ENCODE data around the gene MACROH2A1. TPM values are rescaled to one million over a fixed set of nuclear protein-coding genes. Genes with fewer than 3 reads are reported as not detected.

MACROH2A1 gene
- total and polyA plus RNA-seq, 10 of the 15 experiments (the other 5 are each of a cell fraction or from before 2014, with no cell fraction given): 45.7 to 230 (median 196) TPM

DNA sequence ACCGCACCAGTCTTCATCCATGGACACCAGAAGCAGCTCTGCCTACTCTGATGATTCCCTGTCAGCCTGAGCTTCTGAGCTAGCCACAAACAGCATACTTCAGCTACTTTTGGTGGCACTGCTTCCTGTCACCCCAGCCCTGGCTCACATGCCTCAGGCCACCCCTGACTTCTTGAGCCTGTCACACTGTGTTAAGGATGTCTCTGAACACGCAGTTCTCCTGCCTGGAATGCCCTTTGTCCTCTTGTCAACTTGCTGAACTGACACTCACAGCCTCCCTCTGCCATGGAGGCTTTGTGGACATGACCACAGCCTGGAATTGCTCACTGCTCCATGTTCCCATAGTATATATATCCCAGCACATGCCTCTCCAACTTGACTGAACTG, 7.2 kb downstream of the MACROH2A1 start:
- POLR2A ChIA-PET: no interaction called here
- H3K4me2 ChIP-seq (ENCODE audit: control insufficient read depth, insufficient read depth): no peak overlapping the region
- H3K36me3 ChIP-seq (ENCODE audit: control insufficient read depth in 2 of 2, insufficient read depth in 2 of 2, low read length in 1 of 2): peaks cover 5 to 12% of the 10 kb centered on the region in 2 experiments; a peak in 3 of 4 replicates
- RAD21 ChIA-PET (ENCODE audit: unreplicated experiment): no interaction called here
- WGBS (ENCODE audit: insufficient coverage, insufficient replicate concordance, low lambda C conversion rate, missing lambda C conversion rate): 79% methylated on average over 2 of the region's 2 CpGs
- H2AFZ ChIP-seq (ENCODE audit: control insufficient read depth, low read depth, low read length): no peak overlapping the region
- H4K20me1 ChIP-seq (ENCODE audit: control insufficient read depth, insufficient read depth): peaks cover 10% of the 10 kb centered on the region
- H3K4me3 ChIP-seq: no peak overlapping the region
- SMC1A ChIA-PET (ENCODE audit: uncharacterized antibody, unreplicated experiment): no interaction called here
- no peaks in the 10 kb centered on the region for H3K27me3 ChIP-seq (replicated peaks in 1 of 2; ENCODE audit: control insufficient read depth in 2 of 2, insufficient read depth in 2 of 2, low read length in 1 of 2)
- BruUV-seq (replicated peaks): no TSS peak
- H3K27ac ChIP-seq (ENCODE audit: control insufficient read depth, insufficient read depth): no peak overlapping the region
- DNase-seq (ENCODE audit: low read depth, low spot score) (no peak), FAIRE-seq (no peak), ATAC-seq (no peak)
- in situ Hi-C loops (cut with MboI) (no loop called here), intact Hi-C loops (cut with micrococcal nuclease; ENCODE audit: unreplicated experiment) (no loop called here)
- CTCF ChIA-PET: no interaction called here
- TF ChIP-seq RBBP5 (conservative IDR thresholded peaks at IDR 0.05): no peak
- TF ChIP-seq RB1 (IDR thresholded peaks at IDR 0.05; ENCODE audit: borderline replicate concordance): no peak
- H3K9me3 ChIP-seq (replicated peaks; ENCODE audit: control insufficient read depth, insufficient read depth, low read length): no peaks in the 10 kb centered on the region
- H3K9ac ChIP-seq (ENCODE audit: control insufficient read depth, insufficient read depth, low read length): no peak overlapping the region
- peaks cover 71% of the 10 kb centered on the region for H3K79me2 ChIP-seq (ENCODE audit: control insufficient read depth, insufficient read depth, low read length)
- H3K4me1 ChIP-seq (ENCODE audit: control insufficient read depth, insufficient read depth, low read length): peaks cover 20% of the 10 kb centered on the region

DNA sequence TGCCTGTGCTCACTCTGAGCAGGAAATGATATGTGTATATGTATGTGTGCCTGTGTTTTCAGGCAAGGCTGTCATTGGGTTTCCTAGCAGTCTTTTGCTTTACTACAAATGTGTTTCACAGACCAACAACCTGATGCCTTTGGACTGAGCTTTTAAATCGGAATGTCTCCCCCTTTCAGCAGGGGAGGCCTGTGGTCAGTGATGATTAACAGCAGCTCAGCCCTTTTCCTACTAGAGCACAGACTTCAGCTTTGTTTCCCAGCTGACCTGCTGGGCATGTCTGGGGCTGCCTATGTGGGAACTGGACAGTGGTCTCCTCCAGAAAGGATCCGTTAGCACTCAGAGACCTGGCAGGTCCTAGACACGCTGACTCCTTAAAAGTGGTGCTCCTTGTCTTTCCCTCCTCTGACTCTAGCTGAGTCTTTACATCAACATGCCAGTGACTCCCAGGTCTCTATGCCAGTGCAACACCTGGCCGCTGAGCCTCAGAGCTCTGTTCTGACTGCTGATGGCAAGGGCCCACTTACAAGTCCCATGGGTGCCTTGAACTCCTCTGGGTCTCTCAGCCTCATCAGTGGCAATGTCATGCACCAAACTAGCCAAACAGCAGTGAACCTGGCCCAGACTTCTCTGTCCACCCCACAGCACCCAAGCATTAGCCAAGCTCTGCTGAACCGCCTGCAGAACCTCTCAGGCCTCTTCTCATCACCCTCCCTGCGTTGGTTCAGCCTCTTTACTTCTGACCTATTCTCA, 7.7 kb downstream of the MACROH2A1 start:
- DNase-seq (ENCODE audit: low read depth, low spot score) (no peak), FAIRE-seq (no peak), ATAC-seq (no peak)
- no peaks in the 10 kb centered on the region for H3K27me3 ChIP-seq (replicated peaks in 1 of 2; ENCODE audit: control insufficient read depth in 2 of 2, insufficient read depth in 2 of 2, low read length in 1 of 2)
- H3K9me3 ChIP-seq (replicated peaks; ENCODE audit: control insufficient read depth, insufficient read depth, low read length): no peaks in the 10 kb centered on the region
- peaks cover 8 to 16% of the 10 kb centered on the region in 2 experiments; a peak in 3 of 4 replicates for H3K36me3 ChIP-seq (ENCODE audit: control insufficient read depth in 2 of 2, insufficient read depth in 2 of 2, low read length in 1 of 2)
- RAD21 ChIA-PET (ENCODE audit: unreplicated experiment): no interaction called here
- BruUV-seq (replicated peaks): no TSS peak
- TF ChIP-seq, protein P1, sequence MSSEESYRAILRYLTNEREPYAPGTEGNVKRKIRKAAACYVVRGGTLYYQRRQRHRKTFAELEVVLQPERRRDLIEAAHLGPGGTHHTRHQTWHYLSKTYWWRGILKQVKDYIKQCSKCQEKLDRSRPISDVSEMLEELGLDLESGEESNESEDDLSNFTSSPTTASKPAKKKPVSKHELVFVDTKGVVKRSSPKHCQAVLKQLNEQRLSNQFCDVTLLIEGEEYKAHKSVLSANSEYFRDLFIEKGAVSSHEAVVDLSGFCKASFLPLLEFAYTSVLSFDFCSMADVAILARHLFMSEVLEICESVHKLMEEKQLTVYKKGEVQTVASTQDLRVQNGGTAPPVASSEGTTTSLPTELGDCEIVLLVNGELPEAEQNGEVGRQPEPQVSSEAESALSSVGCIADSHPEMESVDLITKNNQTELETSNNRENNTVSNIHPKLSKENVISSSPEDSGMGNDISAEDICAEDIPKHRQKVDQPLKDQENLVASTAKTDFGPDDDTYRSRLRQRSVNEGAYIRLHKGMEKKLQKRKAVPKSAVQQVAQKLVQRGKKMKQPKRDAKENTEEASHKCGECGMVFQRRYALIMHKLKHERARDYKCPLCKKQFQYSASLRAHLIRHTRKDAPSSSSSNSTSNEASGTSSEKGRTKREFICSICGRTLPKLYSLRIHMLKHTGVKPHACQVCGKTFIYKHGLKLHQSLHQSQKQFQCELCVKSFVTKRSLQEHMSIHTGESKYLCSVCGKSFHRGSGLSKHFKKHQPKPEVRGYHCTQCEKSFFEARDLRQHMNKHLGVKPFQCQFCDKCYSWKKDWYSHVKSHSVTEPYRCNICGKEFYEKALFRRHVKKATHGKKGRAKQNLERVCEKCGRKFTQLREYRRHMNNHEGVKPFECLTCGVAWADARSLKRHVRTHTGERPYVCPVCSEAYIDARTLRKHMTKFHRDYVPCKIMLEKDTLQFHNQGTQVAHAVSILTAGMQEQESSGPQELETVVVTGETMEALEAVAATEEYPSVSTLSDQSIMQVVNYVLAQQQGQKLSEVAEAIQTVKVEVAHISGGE (CRISPR knock-in tag; IDR thresholded peaks at IDR 0.05): no peak
- TF ChIP-seq ZNF217 (IDR thresholded peaks at IDR 0.05) (no peak), BHLHE40 (IDR thresholded peaks at IDR 0.05; ENCODE audit: borderline replicate concordance in 1 of 2, low read depth in 2 of 2, low read length in 1 of 2) (no peak), CEBPB (IDR thresholded peaks at IDR 0.05; ENCODE audit: borderline replicate concordance in 1 of 2, low read depth in 2 of 2, low read length in 2 of 2) (no peak), YY1 (IDR thresholded peaks at IDR 0.05; ENCODE audit: low read depth, low read length) (no peak), ASH2L (IDR thresholded peaks at IDR 0.05; ENCODE audit: borderline replicate concordance, low read depth) (no peak), NBN (IDR thresholded peaks at IDR 0.05) (no peak), BACH1 (IDR thresholded peaks at IDR 0.05; ENCODE audit: borderline replicate concordance) (no peak), RBBP5 (conservative IDR thresholded peaks at IDR 0.05) (no peak), MYC (IDR thresholded peaks at IDR 0.05; ENCODE audit: insufficient read depth, insufficient read length, insufficient replicate concordance, low read length, severe bottlenecking) (no peak), POLR2A (IDR thresholded peaks at IDR 0.05; ENCODE audit: low read depth, low read length) (no peak), TARDBP (IDR thresholded peaks at IDR 0.05; ENCODE audit: borderline replicate concordance) (no peak)
- TF ChIP-seq, protein P2, sequence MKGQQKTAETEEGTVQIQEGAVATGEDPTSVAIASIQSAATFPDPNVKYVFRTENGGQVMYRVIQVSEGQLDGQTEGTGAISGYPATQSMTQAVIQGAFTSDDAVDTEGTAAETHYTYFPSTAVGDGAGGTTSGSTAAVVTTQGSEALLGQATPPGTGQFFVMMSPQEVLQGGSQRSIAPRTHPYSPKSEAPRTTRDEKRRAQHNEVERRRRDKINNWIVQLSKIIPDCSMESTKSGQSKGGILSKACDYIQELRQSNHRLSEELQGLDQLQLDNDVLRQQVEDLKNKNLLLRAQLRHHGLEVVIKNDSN (IDR thresholded peaks at IDR 0.05; ENCODE audit: borderline replicate concordance, extremely low read length, insufficient read depth, low read depth, low read length): no peak
- H3K4me2 ChIP-seq (ENCODE audit: control insufficient read depth, insufficient read depth): no peak overlapping the region
- no peak overlapping the region for H3K4me3 ChIP-seq
- peaks cover 6% of the 10 kb centered on the region for H4K20me1 ChIP-seq (ENCODE audit: control insufficient read depth, insufficient read depth)
- no peak overlapping the region for H3K9ac ChIP-seq (ENCODE audit: control insufficient read depth, insufficient read depth, low read length)
- H3K79me2 ChIP-seq (ENCODE audit: control insufficient read depth, insufficient read depth, low read length): peaks cover 65% of the 10 kb centered on the region
- H2AFZ ChIP-seq (ENCODE audit: control insufficient read depth, low read depth, low read length): no peak overlapping the region
- H3K4me1 ChIP-seq (ENCODE audit: control insufficient read depth, insufficient read depth, low read length): peaks cover 15% of the 10 kb centered on the region
- no peak overlapping the region for H3K27ac ChIP-seq (ENCODE audit: control insufficient read depth, insufficient read depth)
- WGBS (ENCODE audit: insufficient coverage, insufficient replicate concordance, low lambda C conversion rate, missing lambda C conversion rate): 90% methylated on average over 6 of the region's 6 CpGs
- intact Hi-C loops (cut with micrococcal nuclease; ENCODE audit: unreplicated experiment): no loop called here
- CTCF ChIA-PET: no interaction called here
- POLR2A ChIA-PET: no interaction called here
- in situ Hi-C loops (cut with MboI): no loop called here
- SMC1A ChIA-PET (ENCODE audit: uncharacterized antibody, unreplicated experiment): no interaction called here
